Measurements from ENCODE around the gene PTTG1IP. TPM values are rescaled to one million over a fixed set of nuclear protein-coding genes. Genes with fewer than 3 reads are reported as not detected.
"Not testable (repeated sequence)": the region's sequence is repeated elsewhere in the genome, so short reads cannot be mapped to it uniquely, and the experiment has no call there.

PTTG1IP gene
- total RNA-seq, 2 donors from 2014 or later, result 284 to 303 TPM

DNA sequence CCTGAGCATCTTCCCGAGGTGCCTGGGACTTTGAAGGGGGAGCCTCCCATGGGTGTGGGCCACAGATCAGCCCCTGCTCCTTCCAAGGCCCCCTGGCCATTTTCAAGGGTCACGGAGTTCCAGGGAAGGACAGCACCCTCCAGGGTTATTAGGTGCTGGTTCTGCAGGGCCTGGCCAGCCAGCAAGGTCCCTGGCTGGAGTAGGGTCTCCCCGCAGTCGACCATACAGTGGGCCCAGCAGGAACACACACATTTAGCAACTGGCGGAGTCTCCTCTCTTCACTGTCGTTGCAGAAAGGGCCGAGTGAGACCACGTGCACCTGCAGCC is 37.9 kb downstream of the PTTG1IP start:
- TF ChIP-seq, protein P1, sequence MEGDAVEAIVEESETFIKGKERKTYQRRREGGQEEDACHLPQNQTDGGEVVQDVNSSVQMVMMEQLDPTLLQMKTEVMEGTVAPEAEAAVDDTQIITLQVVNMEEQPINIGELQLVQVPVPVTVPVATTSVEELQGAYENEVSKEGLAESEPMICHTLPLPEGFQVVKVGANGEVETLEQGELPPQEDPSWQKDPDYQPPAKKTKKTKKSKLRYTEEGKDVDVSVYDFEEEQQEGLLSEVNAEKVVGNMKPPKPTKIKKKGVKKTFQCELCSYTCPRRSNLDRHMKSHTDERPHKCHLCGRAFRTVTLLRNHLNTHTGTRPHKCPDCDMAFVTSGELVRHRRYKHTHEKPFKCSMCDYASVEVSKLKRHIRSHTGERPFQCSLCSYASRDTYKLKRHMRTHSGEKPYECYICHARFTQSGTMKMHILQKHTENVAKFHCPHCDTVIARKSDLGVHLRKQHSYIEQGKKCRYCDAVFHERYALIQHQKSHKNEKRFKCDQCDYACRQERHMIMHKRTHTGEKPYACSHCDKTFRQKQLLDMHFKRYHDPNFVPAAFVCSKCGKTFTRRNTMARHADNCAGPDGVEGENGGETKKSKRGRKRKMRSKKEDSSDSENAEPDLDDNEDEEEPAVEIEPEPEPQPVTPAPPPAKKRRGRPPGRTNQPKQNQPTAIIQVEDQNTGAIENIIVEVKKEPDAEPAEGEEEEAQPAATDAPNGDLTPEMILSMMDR (IDR thresholded peaks at IDR 0.05), result no peak
- no peaks in the 10 kb centered on the region for H3K9me3 ChIP-seq
- no peak overlapping the region for H3K4me3 ChIP-seq
- H3K36me3 ChIP-seq, result no peaks in the 10 kb centered on the region
- DNase-seq (ENCODE audit: low spot score), result no peak
- peaks cover 0 to 7% of the 10 kb centered on the region in 2 donors for H3K4me1 ChIP-seq
- no peak overlapping the region for H3K27ac ChIP-seq
- H3K27me3 ChIP-seq, result no peaks in the 10 kb centered on the region

DNA sequence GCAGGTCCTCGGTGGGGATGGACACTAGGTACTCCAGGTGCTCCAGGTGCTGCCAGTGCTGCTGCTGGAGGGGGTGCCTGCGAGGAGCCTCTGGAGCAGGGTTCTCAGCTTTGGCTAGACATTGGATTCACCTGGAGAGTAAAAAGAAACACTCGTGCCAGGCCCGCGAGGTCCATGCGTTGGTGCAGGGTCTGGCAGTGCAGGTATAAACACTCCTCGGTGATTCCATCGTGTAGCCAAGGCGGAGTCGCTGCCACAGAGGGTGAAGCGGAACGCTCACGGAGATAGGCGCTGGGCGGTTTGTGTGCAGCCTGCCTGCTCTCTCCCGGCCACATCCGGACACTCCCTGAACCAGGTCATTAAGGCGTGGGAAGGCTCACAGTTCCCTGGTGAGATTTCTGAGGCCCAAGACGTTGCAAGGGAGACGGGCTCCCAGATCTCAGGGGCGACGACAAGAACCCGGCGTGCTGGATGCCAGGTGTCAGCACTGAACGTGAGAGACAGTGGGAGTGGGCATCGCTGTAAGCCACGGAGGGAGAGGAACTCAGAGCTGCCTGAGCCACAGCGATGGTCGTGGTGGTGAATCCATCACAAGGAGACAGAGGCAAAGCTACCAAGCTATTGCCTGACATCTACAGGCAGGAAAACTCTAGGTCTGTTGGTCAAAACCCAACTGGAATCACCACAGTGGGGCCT is 38.4 kb downstream of the PTTG1IP start:
- Histone ChIP-seq H3K36me3 (no peaks in the 10 kb centered on the region), H3K4me3 (no peak overlapping the region), H3K4me1 (peaks cover 0 to 7% of the 10 kb centered on the region in 2 donors), H3K9me3 (no peaks in the 10 kb centered on the region), H3K27me3 (no peaks in the 10 kb centered on the region), H3K27ac (no peak overlapping the region)
- TF ChIP-seq, protein P1 (IDR thresholded peaks at IDR 0.05), result no peak
- no peak for DNase-seq (ENCODE audit: low spot score)

DNA sequence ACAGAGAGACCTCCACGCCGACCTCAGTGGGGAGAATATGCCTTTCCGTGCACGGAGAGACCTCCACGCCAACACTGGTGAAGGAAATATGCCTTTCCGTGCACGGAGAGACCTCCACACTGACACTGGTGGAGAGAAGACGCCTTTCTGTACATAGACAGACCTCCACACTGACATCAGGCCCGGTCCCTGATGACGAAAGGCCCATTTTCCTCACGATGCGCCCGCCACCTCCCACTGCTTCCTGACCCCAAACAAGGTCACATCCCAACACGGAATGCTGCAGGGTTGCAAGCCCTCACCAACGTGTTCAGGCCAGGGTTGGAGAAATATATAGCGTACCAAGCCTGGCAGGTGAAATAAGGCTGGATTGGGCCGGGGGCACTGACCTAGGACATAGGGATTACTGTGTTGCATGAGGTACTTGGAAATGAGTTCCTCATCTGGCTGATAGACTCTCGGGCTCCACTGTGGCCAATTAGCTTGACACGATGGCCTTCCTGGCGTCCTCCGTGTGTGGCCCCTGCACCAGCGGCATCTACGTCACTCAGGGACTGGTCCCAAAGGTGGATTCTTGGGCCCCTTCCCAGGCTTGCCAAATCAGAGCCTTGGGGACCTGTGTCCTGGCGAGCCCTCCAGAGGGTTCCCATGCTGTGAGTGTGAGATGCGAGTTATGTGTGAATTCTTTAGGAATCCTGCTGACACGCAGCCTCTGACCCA is 39.1 kb downstream of the PTTG1IP start:
- Histone ChIP-seq H3K36me3 (no peaks in the 10 kb centered on the region), H3K27me3 (no peaks in the 10 kb centered on the region), H3K9me3 (peaks cover 0 to under 1% of the 10 kb centered on the region in 2 donors), H3K4me1 (peaks cover 0 to 7% of the 10 kb centered on the region in 2 donors), H3K27ac (no peak overlapping the region), H3K4me3 (no peak overlapping the region)
- TF ChIP-seq, protein P1 (IDR thresholded peaks at IDR 0.05), result no peak
- no peak for DNase-seq (ENCODE audit: low spot score)

DNA sequence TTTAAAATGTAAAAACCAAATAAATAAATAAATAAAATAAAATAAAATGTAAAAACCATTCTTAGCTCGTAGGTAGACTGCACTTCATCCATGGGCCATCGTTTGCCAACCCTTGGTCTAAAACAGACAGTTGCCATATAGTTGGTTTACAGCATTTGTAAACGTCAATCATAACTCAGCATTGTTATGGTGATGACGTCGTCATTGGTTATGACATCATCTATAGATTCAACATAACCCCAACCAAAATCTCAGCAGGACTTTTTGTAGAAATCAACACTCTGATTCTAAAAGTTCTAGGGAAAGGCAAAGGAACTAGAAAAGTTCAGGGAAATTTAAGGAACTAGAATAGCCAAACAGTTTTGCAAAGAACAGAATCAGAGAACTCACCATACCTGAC is 39.8 kb downstream of the PTTG1IP start:
- DNase-seq (ENCODE audit: low spot score), result no peak
- Histone ChIP-seq H3K4me1 (peaks cover 0 to 7% of the 10 kb centered on the region in 2 donors), H3K36me3 (no peaks in the 10 kb centered on the region), H3K4me3 (no peak overlapping the region), H3K27me3 (no peaks in the 10 kb centered on the region), H3K9me3 (peaks cover 5 to 8% of the 10 kb centered on the region in 2 donors), H3K27ac (no peak overlapping the region)
- TF ChIP-seq, protein P1 (IDR thresholded peaks at IDR 0.05), result no peak

DNA sequence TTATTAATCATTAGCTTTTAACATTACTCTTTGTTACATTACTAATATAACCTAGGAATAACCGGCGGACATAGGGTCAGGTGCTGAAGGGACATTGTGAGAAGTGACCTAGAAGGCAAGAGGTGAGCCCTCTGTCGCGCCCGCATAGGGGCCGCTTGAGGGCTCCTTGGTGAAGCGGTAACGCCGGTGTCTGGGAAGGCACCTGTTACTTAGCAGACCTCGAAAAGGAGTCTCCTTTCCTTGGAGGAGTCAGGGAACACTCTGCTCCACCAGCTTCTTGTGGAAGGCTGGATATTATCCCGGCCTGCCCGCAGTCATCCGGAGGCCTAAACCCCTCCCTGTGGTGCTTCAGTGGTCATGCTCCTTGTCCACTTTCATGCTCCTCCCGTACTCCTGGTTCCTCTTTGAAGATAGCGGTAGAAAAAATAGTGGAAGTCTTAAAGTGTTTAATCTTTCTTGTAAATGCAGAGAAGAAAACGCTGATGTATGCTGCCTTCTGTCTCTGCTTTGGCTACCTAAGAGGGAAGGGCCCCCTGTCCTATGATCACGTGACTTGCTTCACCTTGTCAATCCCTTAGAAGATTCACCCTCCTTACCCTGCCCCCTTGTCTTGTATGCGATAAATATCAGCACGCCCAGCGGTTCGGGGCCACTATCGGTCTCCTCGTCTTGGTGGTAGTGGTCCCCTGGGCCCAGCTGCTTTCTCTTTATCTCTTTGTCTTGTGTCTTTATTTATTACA is 40.8 kb downstream of the PTTG1IP start:
- H3K4me1 ChIP-seq; H3K36me3 ChIP-seq; H3K4me3 ChIP-seq; DNase-seq (ENCODE audit: low spot score); H3K27ac ChIP-seq; H3K27me3 ChIP-seq: not testable (repeated sequence)
- H3K9me3 ChIP-seq, result peaks cover 5 to 18% of the 10 kb centered on the region in 2 donors

DNA sequence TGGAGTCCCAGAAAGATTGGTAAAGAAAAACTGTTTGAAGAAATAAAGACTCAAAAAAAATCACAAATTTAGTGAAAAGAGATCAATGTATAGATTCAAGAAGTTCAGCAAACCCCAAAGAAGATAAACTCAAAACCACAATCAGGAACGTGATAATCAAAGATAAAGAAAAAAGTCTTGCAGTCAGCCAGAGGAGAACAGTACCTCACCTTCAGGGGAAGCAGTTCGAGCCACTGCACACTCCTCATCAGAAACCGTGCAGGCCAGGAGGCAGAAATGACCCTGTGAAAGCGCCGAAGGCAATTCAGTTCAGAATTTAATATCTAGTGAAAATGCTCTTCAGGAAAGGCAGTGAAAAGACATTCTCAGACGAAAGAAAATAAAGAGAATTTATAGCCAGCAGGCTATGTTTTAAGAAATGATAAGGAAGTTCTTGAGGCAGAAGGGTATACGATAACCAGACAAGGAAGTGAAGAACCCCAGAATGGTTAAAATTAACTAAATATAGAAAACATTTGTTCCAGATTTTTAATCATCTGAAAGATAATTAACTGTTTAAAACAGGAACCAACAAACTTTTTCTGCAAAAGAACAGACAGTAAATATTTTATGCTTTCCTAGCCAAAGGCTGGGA is 42.1 kb downstream of the PTTG1IP start:
- Histone ChIP-seq H3K36me3 (no peaks in the 10 kb centered on the region), H3K4me1 (peaks cover 0 to under 1% of the 10 kb centered on the region in 2 donors), H3K9me3 (peaks cover 5 to 22% of the 10 kb centered on the region in 2 donors), H3K27me3 (no peaks in the 10 kb centered on the region), H3K27ac (no peak overlapping the region), H3K4me3 (no peak overlapping the region)
- TF ChIP-seq, protein P1 (IDR thresholded peaks at IDR 0.05), result no peak
- DNase-seq (ENCODE audit: low spot score), result no peak
